ENCODE data around the gene DDIT4.

Gene DDIT4

GRCh38 chr10:72318418-72319262, 44.9 kb downstream of the DDIT4 start:
- no peak for DNase-seq

- peak; percentile 92 for DNase-seq
Observed at GRCh38 chr10:72319416-72320254, 45.9 kb downstream of the DDIT4 start.

- peak; percentile 91 for DNase-seq
Observed at GRCh38 chr10:72320676-72321247, 47.0 kb downstream of the DDIT4 start.

GRCh38 chr10:72321248-72322029, 47.7 kb downstream of the DDIT4 start:
- DNase-seq = no peak

- no peak for DNase-seq
Observed at GRCh38 chr10:72322030-72322279, 48.2 kb downstream of the DDIT4 start.

- DNase-seq = peak; percentile 68
Observed at GRCh38 chr10:72322280-72323058, 48.7 kb downstream of the DDIT4 start.

GRCh38 chr10:72323108-72323749, 49.5 kb downstream of the DDIT4 start:
- no peak for DNase-seq

GRCh38 chr10:72323771-72324191, 50.1 kb downstream of the DDIT4 start:
- DNase-seq = no peak

Measured in stimulated activated CD4-positive, alpha-beta T cell treated with anti-CD3 and anti-CD28 coated beads, Interleukin-1b, Interleukin-23, amount 100 ng/mL, for 48 hours (primary cell).